Caco-2 (cell line): ENCODE data around the gene RNF123. TPM values are rescaled to one million over a fixed set of nuclear protein-coding genes. Genes with fewer than 3 reads are reported as not detected.
"Not testable (repeated sequence)": the region's sequence is repeated elsewhere in the genome, so short reads cannot be mapped to it uniquely, and the experiment has no call there.

Experiments used
- BruUV-seq: library from RNA; stranded (reverse); fragments of 400-500 nt; replicated peaks from 2 replicates; lab custom pipeline; 2021; lab: Mats Ljungman, UMichigan
- CTCF ChIA-PET: fragments of 300-600 bp; sonication (Branson Sonifier 250); formaldehyde crosslinking; loops from one replicate; lab custom pipeline; 2022; ENCODE audit warnings: antibody characterized with exemption; lab: Charles Lee
- POLR2A ChIA-PET: fragments of 300-600 bp; sonication (Branson Sonifier 250); formaldehyde crosslinking; loops from one replicate; lab custom pipeline; 2022; ENCODE audit warnings: antibody characterized with exemption; lab: Charles Lee
- DNase-seq, 2 experiments: peaks; one replicate each; pipeline versions ENCODE4 v3.0.0 to v3.0.0-alpha.2; 2020 to 2022
- H3K27me3 ChIP-seq: replicated peaks from 2 replicates; pipeline ENCODE4 v1.6.0; 2011; ENCODE audit warnings: low read length; ENCODE audit not compliant: control insufficient read depth, insufficient read depth
- H3K36me3 ChIP-seq: 2 replicates; pipeline ENCODE4 v1.5.1; 2011; ENCODE audit warnings: low read length; ENCODE audit not compliant: control insufficient read depth, insufficient read depth
- H3K4me1 ChIP-seq: fragments of 250-450 bp; sonication (Bioruptor Pico); 2 replicates; pipeline ENCODE4 v1.5.1; 2020; ENCODE audit warnings: mild to moderate bottlenecking
- H3K4me3 ChIP-seq: 2 replicates; pipeline ENCODE4 v1.5.1; 2011; ENCODE audit warnings: low read depth, mild to moderate bottlenecking, control low read depth, low read length
- H3K9me3 ChIP-seq: fragments of 250-450 bp; sonication (Bioruptor Pico); 2 replicates; pipeline ENCODE4 v1.5.1; 2020; ENCODE audit warnings: mild to moderate bottlenecking, moderate library complexity
- H3K27ac Mint-ChIP-seq: one replicate; pipeline ENCODE4 v1.8.0; 2022; ENCODE audit warnings: mixed read lengths; ENCODE audit not compliant: unreplicated experiment
- H3K27me3 Mint-ChIP-seq: one replicate; pipeline ENCODE4 v1.8.0; 2022; ENCODE audit warnings: mixed read lengths; ENCODE audit not compliant: insufficient read depth, unreplicated experiment
- H3K36me3 Mint-ChIP-seq: one replicate; pipeline ENCODE4 v1.8.0; 2022; ENCODE audit warnings: mild to moderate bottlenecking, mixed read lengths; ENCODE audit not compliant: insufficient read depth, unreplicated experiment
- H3K4me1 Mint-ChIP-seq: one replicate; pipeline ENCODE4 v1.8.0; 2022; ENCODE audit warnings: low read depth, mixed read lengths; ENCODE audit not compliant: unreplicated experiment
- H3K4me3 Mint-ChIP-seq: one replicate; pipeline ENCODE4 v1.8.0; 2022; ENCODE audit warnings: mild to moderate bottlenecking, moderate library complexity, mixed read lengths; ENCODE audit not compliant: unreplicated experiment
- H3K9me3 Mint-ChIP-seq: one replicate; pipeline ENCODE4 v1.8.0; 2022; ENCODE audit warnings: mixed read lengths; ENCODE audit not compliant: unreplicated experiment
- intact Hi-C: fragments of 100-400 bp; cut with micrococcal nuclease; formaldehyde crosslinking; loops from one replicate; pipeline ENCODE4 v1.10.0; 2022; ENCODE audit not compliant: unreplicated experiment
- total RNA-seq: library from RNA; stranded (reverse); gene quantifications from 2 replicates; pipeline ENCODE4 v1.2.3, GENCODE V29; 2022

RNF123 gene
- total RNA-seq, 1 experiment from 2014 or later = 45.2 TPM

DNA sequence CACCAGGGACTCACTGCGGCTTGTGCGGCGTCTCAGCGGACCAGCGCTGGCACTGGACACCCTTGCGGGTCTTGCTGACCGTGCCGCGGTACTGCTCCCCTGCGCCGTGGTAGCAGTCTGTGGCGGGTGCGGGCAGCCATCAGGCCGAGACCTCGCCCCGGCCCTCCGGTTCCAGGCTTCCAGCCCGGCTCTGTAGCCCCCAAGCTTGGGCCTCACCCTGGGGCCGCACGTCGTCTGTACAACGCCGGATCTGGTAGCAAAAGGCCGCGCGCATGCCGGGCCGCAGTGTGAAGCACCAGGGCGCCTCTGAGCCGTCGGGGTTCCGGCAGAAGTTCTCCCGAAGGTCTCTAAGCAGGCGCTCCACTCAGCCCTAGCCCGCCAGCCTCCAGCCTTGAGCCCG is 3.5 kb upstream of the RNF123 start:
- BruUV-seq, H3K27me3 ChIP-seq, H3K27ac Mint-ChIP-seq, H3K9me3 Mint-ChIP-seq, CTCF ChIA-PET, H3K9me3 ChIP-seq, H3K4me1 ChIP-seq, DNase-seq, intact Hi-C loops, H3K36me3 ChIP-seq, H3K27me3 Mint-ChIP-seq, H3K4me3 ChIP-seq, H3K4me3 Mint-ChIP-seq: not testable (repeated sequence)
- H3K4me1 Mint-ChIP-seq = peaks cover 11% of the 10 kb centered on the region
- POLR2A ChIA-PET = interaction anchor here (0.6 kb wide), 1 partner anchor 567 kb away, joined by 3 read pairs; no protein-coding TSS in a partner anchor
- H3K36me3 Mint-ChIP-seq = peaks cover 62% of the 10 kb centered on the region

DNA sequence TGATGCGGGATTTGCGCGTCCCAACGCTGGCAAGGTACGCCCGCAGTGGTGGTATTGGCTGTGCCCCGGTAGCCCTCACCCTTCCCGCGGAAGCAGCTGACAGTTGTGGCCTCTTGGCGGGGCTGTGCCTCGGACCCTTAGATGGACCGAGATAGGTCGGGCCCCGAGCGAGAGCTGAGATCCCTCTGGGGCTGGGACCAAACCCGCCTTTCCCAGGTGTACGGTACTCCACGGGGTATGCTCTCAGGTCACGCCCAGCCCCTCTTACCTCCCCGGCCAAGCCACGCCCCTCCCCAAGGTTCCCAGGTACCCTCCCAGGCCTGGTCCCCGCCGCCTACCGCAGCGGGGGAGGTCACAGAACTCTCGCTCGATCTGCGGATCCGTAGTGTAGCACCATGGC is 3.0 kb upstream of the RNF123 start:
- peak overlapping the region; percentile 10; the same call in 1 of the 2 replicates for H3K4me3 ChIP-seq
- Mint-ChIP-seq H3K4me1 (peaks cover 11% of the 10 kb centered on the region), H3K36me3 (peaks cover 62% of the 10 kb centered on the region)
- H3K27ac Mint-ChIP-seq, POLR2A ChIA-PET, H3K27me3 Mint-ChIP-seq, H3K27me3 ChIP-seq, H3K9me3 Mint-ChIP-seq, H3K9me3 ChIP-seq, H3K4me3 Mint-ChIP-seq, BruUV-seq, H3K36me3 ChIP-seq, H3K4me1 ChIP-seq, intact Hi-C loops, CTCF ChIA-PET: not testable (repeated sequence)
- peak in 1 of 2 experiments; percentile 56 for DNase-seq

DNA sequence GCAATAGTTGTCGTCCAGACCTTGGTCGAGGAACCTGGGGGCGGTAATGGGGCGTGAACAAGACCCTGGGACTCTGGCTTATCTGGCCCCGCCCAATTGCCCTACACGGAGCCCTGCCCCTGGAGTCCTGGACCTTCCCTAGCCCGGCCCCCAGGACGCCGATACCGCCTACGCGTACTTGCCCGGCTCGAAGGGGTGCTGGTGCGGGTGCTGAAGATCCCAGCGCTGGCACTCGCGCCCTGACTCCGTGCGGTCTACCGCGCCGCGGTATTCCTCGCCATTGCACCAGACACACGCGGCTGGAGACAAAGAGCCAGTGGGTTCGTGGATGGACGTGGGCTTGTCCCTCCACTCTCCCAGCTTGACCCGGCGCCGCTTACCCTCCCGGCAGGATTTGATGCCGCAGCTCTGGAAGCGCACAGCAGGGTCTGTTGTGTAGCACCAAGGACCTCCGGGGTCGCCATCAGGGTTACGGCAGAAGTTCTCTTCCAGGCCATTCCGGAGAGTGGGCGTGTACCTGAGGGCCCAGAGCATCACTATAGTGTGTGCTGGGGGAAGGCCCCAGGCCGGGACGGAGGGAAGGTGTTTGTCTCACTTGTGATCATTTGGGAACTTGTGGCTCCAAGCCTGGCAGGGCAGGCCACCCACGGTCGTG is 2.5 kb upstream of the RNF123 start:
- H3K4me1 ChIP-seq, H3K27me3 Mint-ChIP-seq, H3K27me3 ChIP-seq, H3K27ac Mint-ChIP-seq, intact Hi-C loops, BruUV-seq, CTCF ChIA-PET, POLR2A ChIA-PET, H3K36me3 ChIP-seq, H3K9me3 Mint-ChIP-seq, H3K9me3 ChIP-seq: not testable (repeated sequence)
- Mint-ChIP-seq H3K4me3 (peak overlapping the region; percentile 35), H3K4me1 (peaks cover 11% of the 10 kb centered on the region), H3K36me3 (peaks cover 62% of the 10 kb centered on the region)
- H3K4me3 ChIP-seq = peak overlapping the region; percentile 16
- DNase-seq = peak; percentile 63 to 73

DNA sequence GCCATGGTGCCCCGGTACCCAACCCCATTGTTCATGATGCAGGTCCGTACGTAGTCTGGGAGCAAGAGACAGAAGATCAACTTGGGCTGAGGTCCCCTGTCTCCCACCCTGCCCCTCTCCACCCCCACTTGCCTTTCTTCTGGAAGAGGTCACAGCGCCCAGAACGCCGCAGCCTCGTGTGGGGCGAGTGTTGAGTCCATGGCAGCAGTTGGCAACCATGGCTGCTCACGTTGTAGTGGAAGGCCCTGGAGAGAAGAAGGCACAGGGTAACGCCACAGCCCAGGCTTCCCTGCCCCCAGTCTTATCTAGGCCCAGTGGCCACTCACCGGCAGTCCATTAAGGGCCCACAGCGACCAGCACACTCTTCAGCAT is 1.9 kb upstream of the RNF123 start:
- H3K9me3 ChIP-seq, CTCF ChIA-PET, POLR2A ChIA-PET, H3K9me3 Mint-ChIP-seq, intact Hi-C loops, H3K27ac Mint-ChIP-seq, BruUV-seq, H3K27me3 ChIP-seq, H3K36me3 ChIP-seq, H3K4me1 ChIP-seq, DNase-seq, H3K4me3 ChIP-seq, H3K27me3 Mint-ChIP-seq: not testable (repeated sequence)
- peaks cover 59% of the 10 kb centered on the region for H3K36me3 Mint-ChIP-seq
- peak overlapping the region; percentile 35 for H3K4me3 Mint-ChIP-seq
- H3K4me1 Mint-ChIP-seq = peaks cover 11% of the 10 kb centered on the region

DNA sequence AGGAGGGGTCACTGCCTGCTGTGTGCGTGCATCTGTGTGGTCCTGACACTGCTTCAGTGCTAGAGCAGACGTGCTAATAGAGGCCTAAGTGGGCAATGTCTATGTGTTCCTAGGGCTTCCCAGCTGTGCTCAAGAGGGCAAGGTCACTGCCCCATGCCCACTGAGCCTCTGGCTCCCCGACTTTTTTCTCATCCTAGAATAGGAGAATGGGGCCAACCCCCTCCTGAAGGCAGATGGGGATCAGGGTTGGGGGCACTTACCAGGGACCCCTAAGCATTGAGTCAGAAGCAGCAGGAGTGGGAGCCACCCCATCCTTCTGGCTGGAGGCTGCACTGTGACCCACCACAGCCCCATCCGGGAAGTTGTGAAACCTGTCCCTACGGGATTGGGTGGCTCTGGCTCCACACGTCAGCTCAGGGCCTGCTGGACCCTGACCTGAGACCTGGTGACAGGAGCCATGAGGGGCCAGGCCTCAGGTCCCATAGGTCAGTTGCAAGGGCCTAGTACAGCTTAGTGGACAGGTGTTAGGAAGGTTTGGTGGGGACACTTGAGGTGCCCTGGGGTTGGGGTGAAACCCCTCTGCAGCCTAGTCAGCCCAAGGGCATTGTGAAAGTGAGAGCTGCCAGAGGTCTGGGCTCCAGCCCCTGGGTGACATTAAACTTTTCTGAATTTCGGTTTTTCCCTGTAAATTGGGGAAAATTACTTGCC is 865 bp upstream of the RNF123 start:
- H3K27me3 ChIP-seq, H3K4me1 ChIP-seq, H3K36me3 ChIP-seq, H3K9me3 ChIP-seq, H3K27me3 Mint-ChIP-seq, CTCF ChIA-PET, intact Hi-C loops, BruUV-seq, H3K9me3 Mint-ChIP-seq: not testable (repeated sequence)
- POLR2A ChIA-PET = interaction anchor here (0.6 kb wide), 1 partner anchor 101 kb away, joined by 3 read pairs; no protein-coding TSS in a partner anchor
- Mint-ChIP-seq H3K36me3 (peaks cover 48% of the 10 kb centered on the region), H3K4me3 (peak overlapping the region; percentile 91), H3K27ac (peak overlapping the region; percentile 91), H3K4me1 (peaks cover 11% of the 10 kb centered on the region)
- peak overlapping the region; percentile 96 for H3K4me3 ChIP-seq
- peak; percentile 48 to 75 for DNase-seq

DNA sequence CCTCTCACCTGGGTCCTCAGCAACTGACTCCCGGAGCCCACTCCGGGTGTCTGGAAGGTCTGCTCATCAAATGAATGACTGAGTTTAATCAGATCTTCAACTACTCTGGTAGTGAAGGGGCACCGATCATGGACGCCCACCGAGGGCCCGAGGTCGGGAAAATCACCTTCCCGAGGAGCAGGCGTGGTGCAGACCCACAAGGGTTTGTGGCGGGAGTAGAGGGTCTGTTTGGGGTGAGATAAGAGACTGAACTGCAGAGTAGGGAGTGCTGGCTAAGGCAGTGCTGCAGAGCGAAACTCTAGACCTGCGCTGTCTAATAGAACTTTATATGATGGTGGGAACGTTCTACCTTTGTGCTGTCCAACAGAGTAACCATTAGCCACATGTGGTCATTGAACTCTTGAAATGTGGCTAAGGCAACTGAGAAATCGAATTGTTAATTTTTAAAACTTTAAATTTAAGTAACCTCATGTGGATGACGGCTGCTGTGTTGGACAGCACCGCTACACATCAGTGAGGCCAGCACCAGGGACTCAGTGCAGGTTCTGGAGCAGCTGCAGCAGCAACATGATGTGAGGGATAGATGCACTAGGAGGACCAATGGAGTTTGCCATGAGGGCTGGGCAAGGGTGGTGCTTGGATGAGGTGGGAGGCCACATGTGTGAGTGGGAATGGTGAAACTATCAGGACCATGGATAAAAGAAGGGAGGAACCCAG is 709 bp downstream of the RNF123 start:
- intact Hi-C loops, BruUV-seq, DNase-seq, H3K9me3 ChIP-seq, H3K4me1 ChIP-seq, H3K9me3 Mint-ChIP-seq, H3K36me3 ChIP-seq, H3K27me3 Mint-ChIP-seq, POLR2A ChIA-PET, H3K27me3 ChIP-seq: not testable (repeated sequence)
- Mint-ChIP-seq H3K27ac (peak overlapping the region; percentile 91), H3K36me3 (peaks cover 35% of the 10 kb centered on the region), H3K4me3 (peak overlapping the region; percentile 91), H3K4me1 (peaks cover 11% of the 10 kb centered on the region)
- CTCF ChIA-PET = interaction anchor here (0.6 kb wide), 1 partner anchor 150 kb away, joined by 3 read pairs; no protein-coding TSS in a partner anchor
- peak overlapping the region; percentile 96 for H3K4me3 ChIP-seq
